Astrocyte (in vitro differentiated cells and primary cell): Measurements from ENCODE around the gene MYO5A.

Experiments used
- CTCF ChIP-seq: IDR thresholded peaks from 2 replicates; pipeline ENCODE4 v1.5.1; 2011; ENCODE audit warnings: low read depth, mild to moderate bottlenecking, inconsistent platforms, low read length, moderate library complexity; ENCODE audit not compliant: insufficient read depth
- EZH2 ChIP-seq: IDR thresholded peaks from 2 replicates; pipeline ENCODE4 v1.6.1; 2012; ENCODE audit warnings: mild to moderate bottlenecking, low read length, inconsistent platforms; ENCODE audit not compliant: insufficient read depth

DNA sequence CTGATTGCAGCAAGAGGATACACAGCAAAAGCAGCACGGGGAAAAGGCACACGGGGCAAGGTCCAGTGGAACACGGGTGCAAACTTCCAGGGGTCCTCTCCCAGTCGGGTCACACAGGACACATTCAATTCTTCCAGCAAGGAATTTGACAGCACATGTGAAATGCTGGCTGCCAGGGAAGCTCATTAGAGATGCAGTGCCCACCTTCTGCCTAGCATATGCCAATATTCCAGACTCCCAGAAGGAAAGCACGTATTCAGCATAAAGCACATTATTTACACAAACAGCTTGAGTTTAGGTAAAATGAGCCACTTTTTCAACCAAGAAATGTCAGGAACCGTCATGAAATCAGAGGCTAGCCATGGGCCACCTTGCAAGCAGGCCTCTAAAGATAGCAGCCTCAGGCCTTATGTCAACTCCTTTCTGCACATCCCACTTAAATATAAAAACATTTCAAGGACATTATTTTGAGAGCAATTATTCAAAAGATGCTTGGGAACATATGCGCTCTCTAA is 252.4 kb downstream of the MYO5A start:
- no peak for TF ChIP-seq CTCF
- no peak for TF ChIP-seq EZH2
